Measurements from ENCODE around the gene TACR1.
A peak's percentile ranks its signal among the peaks of the same experiment; 100 is the strongest.

Gene TACR1

GRCh38 chr2:75139171-75139570 is 60.1 kb downstream of the TACR1 start:
- DNase-seq = no peak

GRCh38 chr2:75138528-75138927 is 60.8 kb downstream of the TACR1 start:
- DNase-seq = no peak

- DNase-seq = no peak
Measured at GRCh38 chr2:75135776-75136400, 63.4 kb downstream of the TACR1 start.

GRCh38 chr2:75134860-75135259 is 64.5 kb downstream of the TACR1 start:
- DNase-seq = no peak

- no peak for DNase-seq
Measured at GRCh38 chr2:75133621-75134570, 65.4 kb downstream of the TACR1 start.

- DNase-seq = no peak
Measured at GRCh38 chr2:75130171-75130570, 69.1 kb downstream of the TACR1 start.

GRCh38 chr2:75123876-75124275 is 75.4 kb downstream of the TACR1 start:
- DNase-seq = no peak

GRCh38 chr2:75113231-75113869 is 86.0 kb downstream of the TACR1 start:
- no peak for DNase-seq

GRCh38 chr2:75108937-75109482 is 90.3 kb downstream of the TACR1 start:
- no peak for DNase-seq

- no peak for DNase-seq
Measured at GRCh38 chr2:75102011-75102410, 97.3 kb downstream of the TACR1 start.

GRCh38 chr2:75100801-75101151 is 98.5 kb downstream of the TACR1 start:
- DNase-seq = no peak

- peak; percentile 69 for DNase-seq
Measured at GRCh38 chr2:75100011-75100800, 99.1 kb downstream of the TACR1 start.

- DNase-seq = no peak
Measured at GRCh38 chr2:75099521-75099922, 99.8 kb downstream of the TACR1 start.

- peak; percentile 10 for DNase-seq
Measured at GRCh38 chr2:75098856-75099255, 100.5 kb downstream of the TACR1 start.

GRCh38 chr2:75097831-75098230 is 101.5 kb downstream of the TACR1 start:
- no peak for DNase-seq

GRCh38 chr2:75094405-75094804 is 104.9 kb downstream of the TACR1 start:
- DNase-seq = no peak

GRCh38 chr2:75090770-75091515 is 108.4 kb downstream of the TACR1 start:
- DNase-seq = no peak

GRCh38 chr2:75089471-75089870 is 109.8 kb downstream of the TACR1 start:
- no peak for DNase-seq

- no peak for DNase-seq
Measured at GRCh38 chr2:75088791-75089190, 110.5 kb downstream of the TACR1 start.

GRCh38 chr2:75087736-75088135 is 111.6 kb downstream of the TACR1 start:
- no peak for DNase-seq

- no peak for DNase-seq
Measured at GRCh38 chr2:75079575-75079974, 119.7 kb downstream of the TACR1 start.

- no peak for DNase-seq
Measured at GRCh38 chr2:75077909-75078308, 121.4 kb downstream of the TACR1 start.
